Gastroesophageal sphincter (tissue), 3 donors: ENCODE results near the gene XBP1.

Source experiments
- POLR2A ChIP-seq, 2 donors: fragments of 450-650 bp; IDR thresholded peaks; one replicate each; pipeline ENCODE4 v1.6.1; 2017; ENCODE audit warnings: antibody characterized with exemption in 2 of 2, mild to moderate bottlenecking in 2 of 2, moderate library complexity in 1 of 2
- POLR2AphosphoS5 ChIP-seq: sonication (generic); formaldehyde crosslinking; IDR thresholded peaks from one replicate; pipeline ENCODE4 v1.6.1; 2017; ENCODE audit warnings: antibody characterized with exemption
- TF ChIP-seq, protein P1 (sequence below), 4 experiments: fragments of 200-600 bp in 2 of 4; fragments of 450-650 bp in 2 of 4; sonication (generic) in 1 of 4; IDR thresholded peaks; one replicate each; pipeline ENCODE4 v1.5.1; 2017 to 2019; ENCODE audit warnings: antibody characterized with exemption in 4 of 4, mild to moderate bottlenecking in 2 of 4, moderate library complexity in 2 of 4

DNA sequence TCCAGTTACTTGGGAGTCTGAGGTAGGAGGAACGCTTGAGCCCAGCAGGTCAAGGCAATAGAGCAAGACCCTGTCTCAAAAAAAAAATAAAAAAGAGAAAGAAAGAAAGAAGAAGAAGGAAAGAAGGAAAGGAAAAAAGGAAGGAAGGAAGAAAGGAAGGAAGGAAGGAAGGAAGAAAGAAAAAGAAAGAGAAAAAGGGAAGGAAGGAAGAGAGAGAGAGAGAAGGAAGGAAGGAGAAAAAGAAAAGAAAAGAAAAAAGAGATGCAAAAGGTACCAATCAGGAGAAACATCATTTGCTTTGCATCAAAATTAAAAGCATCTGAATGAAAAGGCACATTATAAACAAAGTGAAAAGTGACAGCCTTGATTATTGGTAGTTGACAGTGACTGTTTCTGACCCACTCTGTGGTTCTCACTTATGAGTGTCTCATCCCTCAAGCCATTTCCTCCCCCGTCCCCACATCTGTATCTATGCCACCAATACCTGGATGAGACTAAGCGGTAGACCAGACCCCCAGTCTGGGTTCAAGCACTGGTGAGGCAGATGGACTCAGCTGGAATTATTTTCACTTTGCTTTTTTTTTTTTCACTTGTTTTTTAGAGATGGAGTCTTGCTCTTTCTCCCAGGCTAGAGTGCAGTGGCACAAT lies 33.0 kb upstream of the XBP1 start:
- TF ChIP-seq, protein P1, sequence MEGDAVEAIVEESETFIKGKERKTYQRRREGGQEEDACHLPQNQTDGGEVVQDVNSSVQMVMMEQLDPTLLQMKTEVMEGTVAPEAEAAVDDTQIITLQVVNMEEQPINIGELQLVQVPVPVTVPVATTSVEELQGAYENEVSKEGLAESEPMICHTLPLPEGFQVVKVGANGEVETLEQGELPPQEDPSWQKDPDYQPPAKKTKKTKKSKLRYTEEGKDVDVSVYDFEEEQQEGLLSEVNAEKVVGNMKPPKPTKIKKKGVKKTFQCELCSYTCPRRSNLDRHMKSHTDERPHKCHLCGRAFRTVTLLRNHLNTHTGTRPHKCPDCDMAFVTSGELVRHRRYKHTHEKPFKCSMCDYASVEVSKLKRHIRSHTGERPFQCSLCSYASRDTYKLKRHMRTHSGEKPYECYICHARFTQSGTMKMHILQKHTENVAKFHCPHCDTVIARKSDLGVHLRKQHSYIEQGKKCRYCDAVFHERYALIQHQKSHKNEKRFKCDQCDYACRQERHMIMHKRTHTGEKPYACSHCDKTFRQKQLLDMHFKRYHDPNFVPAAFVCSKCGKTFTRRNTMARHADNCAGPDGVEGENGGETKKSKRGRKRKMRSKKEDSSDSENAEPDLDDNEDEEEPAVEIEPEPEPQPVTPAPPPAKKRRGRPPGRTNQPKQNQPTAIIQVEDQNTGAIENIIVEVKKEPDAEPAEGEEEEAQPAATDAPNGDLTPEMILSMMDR (IDR thresholded peaks at IDR 0.05) = no peak
- no peak for TF ChIP-seq POLR2A (IDR thresholded peaks at IDR 0.05)
- no peak for TF ChIP-seq POLR2AphosphoS5
